ENCODE measurements around the gene OR51I1. TPM values are rescaled to one million over a fixed set of nuclear protein-coding genes. Genes with fewer than 3 reads are reported as not detected.

The OR51I1 gene
- total and polyA plus RNA-seq, 2 experiments from 2014 or later, result not detected

- WGBS, 2 experiments (ENCODE audit: low coverage in 1 of 2, low lambda C conversion rate in 2 of 2, missing lambda C conversion rate in 2 of 2), result 55 to 60% methylated on average over 13 to 14 of the region's 14 CpGs
- no peaks in the 10 kb centered on the region for H3K4me1 ChIP-seq (ENCODE audit: insufficient read depth)
- no peak for DNase-seq
- no peak for TF ChIP-seq EZH2phosphoT487 (IDR thresholded peaks at IDR 0.05; ENCODE audit: insufficient read depth, low read depth)
- TF ChIP-seq EZH2 (IDR thresholded peaks at IDR 0.05; ENCODE audit: insufficient read depth, poor library complexity, severe bottlenecking), result no peak
- H3K36me3 ChIP-seq (ENCODE audit: low read depth), result no peaks in the 10 kb centered on the region
- no peaks in the 10 kb centered on the region for H3K9me2 ChIP-seq (ENCODE audit: insufficient read depth)
- H2AFZ ChIP-seq, result no peak overlapping the region
- no peak overlapping the region for H3K9ac ChIP-seq
- H3K9me3 ChIP-seq (ENCODE audit: low read depth), result no peaks in the 10 kb centered on the region
- H4K20me1 ChIP-seq (ENCODE audit: insufficient read depth), result no peaks in the 10 kb centered on the region
- H3K27me3 ChIP-seq (replicated peaks; ENCODE audit: insufficient read depth), result no peaks in the 10 kb centered on the region
- no peak overlapping the region for H3K4me3 ChIP-seq
- H3K79me2 ChIP-seq (ENCODE audit: insufficient read depth), result no peaks in the 10 kb centered on the region
- no peak overlapping the region for H3K27ac ChIP-seq
- H3F3A ChIP-seq (ENCODE audit: insufficient read depth), result no peaks in the 10 kb centered on the region
- in situ Hi-C loops (cut with MboI), result no loop called here
- H3K4me2 ChIP-seq (ENCODE audit: unreplicated experiment), result no peak overlapping the region
These were observed 19.8 kb upstream of the OR51I1 start for GRCh38 chr11:5460983-5461621.

DNA sequence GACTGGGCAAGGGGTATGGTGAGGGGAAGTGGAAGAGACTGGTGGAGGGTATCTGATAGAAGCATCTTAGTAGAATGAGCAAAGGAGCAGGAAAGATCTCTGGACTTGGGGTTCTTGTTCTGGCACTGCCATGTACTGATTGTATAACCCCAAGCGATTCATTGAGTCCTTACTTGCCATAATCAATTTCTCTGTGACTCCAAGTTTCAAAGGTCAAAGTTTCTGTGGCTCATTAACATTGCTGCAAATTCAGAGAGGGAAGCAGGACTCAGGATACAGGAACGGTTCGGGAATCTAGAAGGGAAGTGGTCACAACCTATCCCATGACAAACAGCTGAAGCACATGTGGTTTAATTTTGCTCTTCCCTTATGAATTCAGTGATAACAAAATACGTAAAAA is 8.1 kb upstream of the OR51I1 start:
- WGBS, 2 experiments (ENCODE audit: low coverage in 1 of 2, low lambda C conversion rate in 2 of 2, missing lambda C conversion rate in 2 of 2), result 22 to 29% methylated on average over 4 of the region's 4 CpGs
- H3K79me2 ChIP-seq (ENCODE audit: insufficient read depth), result no peaks in the 10 kb centered on the region
- no peak overlapping the region for H3K9ac ChIP-seq
- no peaks in the 10 kb centered on the region for H3K9me2 ChIP-seq (ENCODE audit: insufficient read depth)
- H3K4me3 ChIP-seq, result no peak overlapping the region
- no peak for DNase-seq
- H2AFZ ChIP-seq, result no peak overlapping the region
- no peak overlapping the region for H3K27ac ChIP-seq
- H3F3A ChIP-seq (ENCODE audit: insufficient read depth), result no peaks in the 10 kb centered on the region
- H3K4me1 ChIP-seq (ENCODE audit: insufficient read depth), result no peaks in the 10 kb centered on the region
- no peak for TF ChIP-seq EZH2 (IDR thresholded peaks at IDR 0.05; ENCODE audit: insufficient read depth, poor library complexity, severe bottlenecking)
- no peak for TF ChIP-seq EZH2phosphoT487 (IDR thresholded peaks at IDR 0.05; ENCODE audit: insufficient read depth, low read depth)
- no peak overlapping the region for H3K4me2 ChIP-seq (ENCODE audit: unreplicated experiment)
- in situ Hi-C loops (cut with MboI), result no loop called here
- H4K20me1 ChIP-seq (ENCODE audit: insufficient read depth), result no peaks in the 10 kb centered on the region
- H3K9me3 ChIP-seq (ENCODE audit: low read depth), result no peaks in the 10 kb centered on the region
- no peaks in the 10 kb centered on the region for H3K36me3 ChIP-seq (ENCODE audit: low read depth)
- H3K27me3 ChIP-seq (replicated peaks; ENCODE audit: insufficient read depth), result no peaks in the 10 kb centered on the region

- Histone ChIP-seq H3K4me2 (ENCODE audit: unreplicated experiment) (no peak within 1 kb of the TSS), H3K36me3 (ENCODE audit: low read depth) (no peaks in the 10 kb centered on the region), H3K9me2 (ENCODE audit: insufficient read depth) (no peaks in the 10 kb centered on the region), H3K4me1 (ENCODE audit: insufficient read depth) (no peaks in the 10 kb centered on the region), H3K27ac (no peak within 1 kb of the TSS), H3K4me3 (no peak within 1 kb of the TSS), H3K27me3 (replicated peaks; ENCODE audit: insufficient read depth) (no peaks in the 10 kb centered on the region), H3K79me2 (ENCODE audit: insufficient read depth) (no peaks in the 10 kb centered on the region), H3K9ac (no peak within 1 kb of the TSS), H3K9me3 (ENCODE audit: low read depth) (no peaks in the 10 kb centered on the region), H3F3A (ENCODE audit: insufficient read depth) (no peaks in the 10 kb centered on the region), H4K20me1 (ENCODE audit: insufficient read depth) (no peaks in the 10 kb centered on the region), H2AFZ (no peak within 1 kb of the TSS)
- no peak for DNase-seq
- 69 to 89% methylated on average over 2 of the region's 2 CpGs for WGBS, 2 experiments (ENCODE audit: low coverage in 1 of 2, low lambda C conversion rate in 2 of 2, missing lambda C conversion rate in 2 of 2)
- TF ChIP-seq EZH2phosphoT487 (IDR thresholded peaks at IDR 0.05; ENCODE audit: insufficient read depth, low read depth) (no peak), EZH2 (IDR thresholded peaks at IDR 0.05; ENCODE audit: insufficient read depth, poor library complexity, severe bottlenecking) (no peak)
- in situ Hi-C loops (cut with MboI), result no loop called here
These were observed 7.7 kb upstream of the OR51I1 start, which contains the start of gene OR51I2 for GRCh38 chr11:5449023-5449422. Gene OR51I2, plus strand, starts transcription at chr11:5449323. Its CDS starts 4,166 bp downstream, at chr11:5453489.

GRCh38 chr11:5443835-5444393 is 2.6 kb upstream of the OR51I1 start:
- Histone ChIP-seq H3K4me3 (no peak overlapping the region), H3K9me3 (ENCODE audit: low read depth) (no peaks in the 10 kb centered on the region), H2AFZ (no peak overlapping the region), H3K27ac (no peak overlapping the region), H3K36me3 (ENCODE audit: low read depth) (no peaks in the 10 kb centered on the region), H3K9ac (no peak overlapping the region), H3K4me1 (ENCODE audit: insufficient read depth) (no peaks in the 10 kb centered on the region), H3K9me2 (ENCODE audit: insufficient read depth) (no peaks in the 10 kb centered on the region), H3K4me2 (ENCODE audit: unreplicated experiment) (no peak overlapping the region), H3F3A (ENCODE audit: insufficient read depth) (no peaks in the 10 kb centered on the region), H4K20me1 (ENCODE audit: insufficient read depth) (no peaks in the 10 kb centered on the region), H3K79me2 (ENCODE audit: insufficient read depth) (no peaks in the 10 kb centered on the region), H3K27me3 (replicated peaks; ENCODE audit: insufficient read depth) (no peaks in the 10 kb centered on the region)
- 0 to 3% methylated on average over 2 of the region's 2 CpGs for WGBS, 2 experiments (ENCODE audit: low coverage in 1 of 2, low lambda C conversion rate in 2 of 2, missing lambda C conversion rate in 2 of 2)
- no peak for DNase-seq
- TF ChIP-seq EZH2phosphoT487 (IDR thresholded peaks at IDR 0.05; ENCODE audit: insufficient read depth, low read depth), result no peak
- TF ChIP-seq EZH2 (IDR thresholded peaks at IDR 0.05; ENCODE audit: insufficient read depth, poor library complexity, severe bottlenecking), result no peak
- in situ Hi-C loops (cut with MboI), result no loop called here
